Measurements from ENCODE around the gene DDX43. TPM values are rescaled to one million over a fixed set of nuclear protein-coding genes. Genes with fewer than 3 reads are reported as not detected.

The DDX43 gene
- total RNA-seq, 1 experiment from 2014 or later: 0.33 TPM

- H2BK12ac ChIP-seq (ENCODE audit: insufficient read length, low read depth, low read length): no peak overlapping the region
- no peak for DNase-seq
- no peak overlapping the region for H2AFZ ChIP-seq (ENCODE audit: low read length)
- H3K79me2 ChIP-seq (ENCODE audit: insufficient read depth, low read length): no peaks in the 10 kb centered on the region
- Mint-ChIP-seq H3K4me3 (no peak overlapping the region), H3K36me3 (ENCODE audit: insufficient read depth in 1 of 3, low read depth in 3 of 3) (no peaks in the 10 kb centered on the region), H3K27me3 (ENCODE audit: low read depth) (no peaks in the 10 kb centered on the region), H3K4me1 (no peaks in the 10 kb centered on the region), H3K27ac (no peak overlapping the region; a peak in 1 of 7 replicates), H3K9me3 (no peaks in the 10 kb centered on the region)
- no CpG with 5 or more reads among the region's 11 CpGs for WGBS (ENCODE audit: extremely low coverage, insufficient read length, low lambda C conversion rate)
- H3K4me2 ChIP-seq (ENCODE audit: insufficient read depth, insufficient read length, low read length): no peak overlapping the region
- no peak overlapping the region for H2BK15ac ChIP-seq (ENCODE audit: low read depth, low read length)
- no peak overlapping the region for H4K8ac ChIP-seq (replicated peaks; ENCODE audit: insufficient read length, low read depth, low read length)
- no peak overlapping the region for H2BK5ac ChIP-seq (ENCODE audit: insufficient read length, low read length)
- no peak overlapping the region for H3K23ac ChIP-seq (ENCODE audit: insufficient read length, low read depth, low read length)
- H2BK20ac ChIP-seq (ENCODE audit: low read depth, low read length, poor library complexity, severe bottlenecking): no peak overlapping the region
- no peak overlapping the region for H3K27ac ChIP-seq (ENCODE audit: insufficient read length, low read depth, low read length)
- H2BK120ac ChIP-seq (ENCODE audit: low read depth, low read length, poor library complexity, severe bottlenecking): no peak overlapping the region
- no peaks in the 10 kb centered on the region for H3K27me3 ChIP-seq (ENCODE audit: insufficient read depth, low read length)
- no peak overlapping the region for H4K5ac ChIP-seq (ENCODE audit: insufficient read length, low read depth, low read length)
- no peak overlapping the region for H2AK5ac ChIP-seq (ENCODE audit: insufficient read length, low read length)
- no peaks in the 10 kb centered on the region for H3K4me1 ChIP-seq (ENCODE audit: insufficient read depth, low read length)
- H3K23me2 ChIP-seq (ENCODE audit: insufficient read length, low read depth, low read length, poor library complexity, severe bottlenecking): no peaks in the 10 kb centered on the region
- H3K9ac ChIP-seq (ENCODE audit: extremely low read depth, insufficient read length, low read length): no peak overlapping the region
- H3K79me1 ChIP-seq (ENCODE audit: insufficient read depth, low read depth, low read length, poor library complexity, severe bottlenecking): no peaks in the 10 kb centered on the region
- no peak overlapping the region for H3T11ph ChIP-seq (ENCODE audit: low read length)
- TF ChIP-seq CTCF (conservative IDR thresholded peaks at IDR 0.05): no peak
- H3K56ac ChIP-seq (ENCODE audit: insufficient read length, low read depth, low read length): no peak overlapping the region
- H3K9me3 ChIP-seq (ENCODE audit: control insufficient read depth, low read depth, low read length): no peaks in the 10 kb centered on the region
- no peak overlapping the region for H4K91ac ChIP-seq (ENCODE audit: insufficient read length, low read depth, low read length)
- no peaks in the 10 kb centered on the region for H4K20me1 ChIP-seq (ENCODE audit: control insufficient read depth, insufficient read depth, insufficient read length)
- H3K4ac ChIP-seq (ENCODE audit: low read depth, low read length): no peak overlapping the region
- H3K18ac ChIP-seq (ENCODE audit: insufficient read length, low read depth, low read length): no peak overlapping the region
- no peak overlapping the region for H3K14ac ChIP-seq (ENCODE audit: insufficient read depth, low read length)
Observed at GRCh38 chr6:73418081-73418741, 23.6 kb downstream of the DDX43 start.

All from H9 (cell line).